ENCODE measurements around the gene RHBDD3.
A peak's percentile ranks its signal among the peaks of the same experiment; 100 is the strongest.

RHBDD3 gene

DNA sequence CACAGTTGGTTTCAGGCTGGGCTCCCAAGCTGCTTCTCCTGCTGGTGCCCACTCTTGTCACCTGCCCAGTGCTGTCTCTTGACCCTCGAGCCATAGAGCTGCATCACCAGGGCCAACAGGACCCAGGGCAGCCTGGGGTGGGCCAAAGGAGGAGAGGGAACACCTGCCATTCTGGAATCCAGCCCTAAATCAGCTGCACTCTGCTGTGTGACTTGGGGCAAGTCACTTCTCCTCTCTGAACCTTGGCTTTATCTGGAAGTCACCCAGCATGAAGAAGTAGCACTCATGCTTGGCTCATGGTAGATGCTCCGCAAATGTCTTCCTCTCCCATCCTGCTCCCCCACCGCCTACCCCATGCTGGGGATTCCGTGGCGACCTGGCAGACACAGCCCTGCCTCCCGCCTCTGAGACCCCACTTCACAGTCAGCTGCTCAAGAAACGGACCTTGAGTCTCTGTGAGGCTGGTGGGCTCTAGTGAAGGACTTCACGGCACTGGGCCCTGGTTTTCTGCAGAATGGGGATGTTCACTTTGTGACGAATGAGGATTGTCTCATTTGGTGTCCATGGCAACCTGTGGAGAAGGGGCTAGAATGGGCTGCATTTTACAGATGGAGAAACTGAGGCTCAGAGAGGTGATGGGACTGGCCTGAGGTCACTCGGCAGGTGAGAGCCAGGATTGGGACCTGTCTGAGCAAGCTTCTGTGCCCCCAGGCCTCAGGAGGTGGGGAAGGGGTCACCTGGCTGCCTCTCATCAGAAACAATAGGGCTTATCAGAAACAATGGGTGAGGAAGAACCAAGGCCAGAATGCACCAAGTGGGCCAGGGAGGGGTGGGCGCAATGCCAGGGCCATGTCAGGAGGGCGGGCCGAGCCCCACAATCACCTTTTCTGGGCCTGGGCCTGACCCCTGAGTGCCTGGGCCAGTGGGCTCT is 49.7 kb downstream of the RHBDD3 start:
- DNase-seq (ENCODE audit: low spot score): no peak

DNA sequence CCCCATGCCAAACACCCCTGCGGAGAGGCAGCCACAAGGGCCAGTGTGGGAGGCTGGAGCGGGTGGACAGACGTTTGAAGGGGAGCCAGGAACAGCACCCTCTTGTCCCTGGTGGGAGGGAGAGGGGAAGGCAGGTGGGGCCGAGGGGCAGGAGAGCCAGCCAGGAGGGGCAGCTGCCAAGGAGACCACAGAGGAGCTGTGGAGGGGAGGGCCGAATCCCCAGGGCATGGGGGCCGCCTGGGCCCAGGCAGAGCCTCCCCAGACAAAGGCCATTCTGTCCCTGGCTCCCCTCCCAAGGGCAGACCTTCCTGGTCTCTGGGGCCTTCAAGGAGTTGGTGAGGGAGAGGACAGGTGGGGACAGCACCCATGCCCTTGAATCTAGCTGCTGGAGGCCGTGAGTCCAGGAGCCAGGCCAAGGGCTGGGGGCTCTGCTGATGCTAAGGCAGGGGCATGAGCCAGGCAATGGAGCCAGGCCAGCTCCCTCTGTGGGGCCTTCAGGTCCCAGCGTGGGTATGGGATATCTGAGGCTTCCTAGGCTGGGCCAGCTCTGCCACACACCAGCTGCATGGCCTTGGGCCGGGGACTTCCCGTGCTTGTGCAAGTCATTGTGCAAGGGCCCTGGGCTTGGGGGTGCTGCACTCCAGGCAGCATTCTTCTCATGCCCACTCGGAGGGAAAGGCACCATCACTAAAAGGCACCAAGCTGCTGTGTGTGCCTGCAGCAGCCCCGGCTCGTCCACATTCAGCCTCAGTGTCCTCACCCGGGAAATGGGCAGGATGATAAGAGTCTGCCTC is 50.7 kb downstream of the RHBDD3 start:
- peak; percentile 18 for DNase-seq (ENCODE audit: low spot score)

- DNase-seq (ENCODE audit: low spot score): no peak
Measured at GRCh38 chr22:29216011-29216872, 51.5 kb downstream of the RHBDD3 start.

GRCh38 chr22:29215012-29215860 is 52.5 kb downstream of the RHBDD3 start:
- DNase-seq (ENCODE audit: low spot score): no peak

GRCh38 chr22:29214232-29214631 is 53.5 kb downstream of the RHBDD3 start:
- DNase-seq (ENCODE audit: low spot score): no peak

GRCh38 chr22:29213493-29213892 is 54.3 kb downstream of the RHBDD3 start:
- no peak for DNase-seq (ENCODE audit: low spot score)

GRCh38 chr22:29212743-29213142 is 55.0 kb downstream of the RHBDD3 start:
- no peak for DNase-seq (ENCODE audit: low spot score)

DNA sequence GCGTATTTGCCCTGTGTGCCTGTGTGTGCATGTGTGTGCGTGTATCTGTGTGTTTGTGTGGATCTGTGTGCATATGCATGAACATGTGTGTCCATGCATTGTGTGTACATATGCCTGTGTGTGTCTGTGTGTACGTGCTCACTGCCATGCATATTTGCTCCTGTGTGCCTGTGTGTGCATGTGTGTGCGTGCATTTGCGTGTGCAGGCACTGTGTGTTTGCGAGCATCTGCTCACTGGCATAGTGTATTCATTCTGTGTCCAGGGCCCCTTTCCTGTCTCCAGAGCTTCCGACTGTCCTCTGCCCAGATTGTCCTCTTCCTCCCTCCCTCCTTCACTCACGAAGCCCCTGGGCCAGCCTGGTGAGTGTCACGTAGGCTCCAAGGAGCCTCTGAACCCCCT is 56.3 kb downstream of the RHBDD3 start:
- no peak for DNase-seq (ENCODE audit: low spot score)

DNA sequence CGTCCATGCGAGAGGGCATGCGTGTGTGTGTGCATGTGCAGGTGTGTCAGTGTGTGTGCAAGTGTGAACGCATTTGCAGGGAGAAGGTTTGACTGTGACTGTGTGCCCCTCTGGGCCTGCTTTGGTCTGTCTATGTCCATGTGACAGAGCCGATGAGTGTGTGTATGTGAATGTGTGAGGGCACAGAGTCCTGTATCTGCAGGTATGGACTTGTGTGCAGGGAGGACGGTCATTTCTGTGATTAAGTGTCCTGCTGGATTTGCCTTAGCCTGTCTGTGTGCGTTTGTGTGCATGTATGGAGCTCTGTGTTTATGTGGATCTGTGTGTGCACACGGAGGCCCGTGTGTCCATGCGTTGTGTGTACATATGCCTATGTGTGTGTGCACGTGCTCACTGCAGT is 56.7 kb downstream of the RHBDD3 start:
- no peak for DNase-seq (ENCODE audit: low spot score)

All from pons (tissue), 1 donor.